ENCODE data around the gene AEN. TPM values are rescaled to one million over a fixed set of nuclear protein-coding genes. Genes with fewer than 3 reads are reported as not detected.

The AEN gene
- polyA plus RNA-seq, 2 of the 4 experiments (the other 2 are of a cell fraction) = 57.2 to 74.9 TPM

DNA sequence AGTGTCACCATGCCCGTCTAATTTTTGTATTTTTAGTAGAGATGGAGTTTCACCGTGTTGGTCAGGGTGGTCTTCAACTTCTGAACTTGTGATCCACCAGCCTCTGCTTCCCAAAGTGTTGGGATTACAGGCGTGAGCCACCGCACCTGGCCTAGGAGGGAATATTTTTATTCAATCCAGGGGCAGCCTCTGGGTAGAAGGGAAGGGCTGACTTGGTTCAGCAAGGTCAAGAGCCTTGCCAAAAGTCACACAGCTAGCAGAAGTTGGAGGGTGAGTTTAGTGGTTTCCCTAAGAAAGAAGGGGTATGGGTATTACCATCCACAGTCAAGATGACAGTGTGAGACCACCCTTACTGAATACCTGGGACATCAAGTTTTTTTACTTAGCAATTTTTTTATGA is 4.9 kb upstream of the AEN start (continued):
- TF ChIP-seq MYC (IDR thresholded peaks at IDR 0.05; ENCODE audit: borderline replicate concordance, low read length) (no peak), HOXB13 (CRISPR knock-in tag; IDR thresholded peaks at IDR 0.05; ENCODE audit: low read depth) (no peak)

- CTCF ChIA-PET = interaction anchor here (1.3 to 3.8 kb wide), 2 partner anchors 143 to 145 kb away, joined by 3 to 19 read pairs; no protein-coding TSS in a partner anchor
- DNase-seq (ENCODE audit: low read depth in 1 of 2, low spot score in 1 of 2) = no peak
- no peaks in the 10 kb centered on the region for H3K9me3 ChIP-seq
- no peak overlapping the region for H3K27ac ChIP-seq
- no peak overlapping the region for H3K4me3 ChIP-seq
- no peak for FAIRE-seq
- peaks cover 33% of the 10 kb centered on the region for H3K4me1 ChIP-seq
- no peak overlapping the region for H3K4me2 ChIP-seq
- 86% methylated on average over 10 of the region's 10 CpGs for WGBS (ENCODE audit: missing lambda C conversion rate)
- TF ChIP-seq MAZ (IDR thresholded peaks at IDR 0.05; ENCODE audit: borderline replicate concordance, low read depth, low read length) (no peak), ZFP36 (IDR thresholded peaks at IDR 0.05; ENCODE audit: borderline replicate concordance, partially characterized antibody) (no peak), FOSB (CRISPR knock-in tag; IDR thresholded peaks at IDR 0.05) (no peak), RNF2 (IDR thresholded peaks at IDR 0.05; ENCODE audit: borderline replicate concordance, low read depth) (no peak), TP53 (CRISPR knock-in tag; IDR thresholded peaks at IDR 0.05) (no peak), PHF8 (IDR thresholded peaks at IDR 0.05; ENCODE audit: borderline replicate concordance, low read depth) (no peak), ZNF302 (CRISPR knock-in tag; IDR thresholded peaks at IDR 0.05) (no peak), HOXA7 (CRISPR knock-in tag; IDR thresholded peaks at IDR 0.05) (no peak)
- TF ChIP-seq, protein P1, sequence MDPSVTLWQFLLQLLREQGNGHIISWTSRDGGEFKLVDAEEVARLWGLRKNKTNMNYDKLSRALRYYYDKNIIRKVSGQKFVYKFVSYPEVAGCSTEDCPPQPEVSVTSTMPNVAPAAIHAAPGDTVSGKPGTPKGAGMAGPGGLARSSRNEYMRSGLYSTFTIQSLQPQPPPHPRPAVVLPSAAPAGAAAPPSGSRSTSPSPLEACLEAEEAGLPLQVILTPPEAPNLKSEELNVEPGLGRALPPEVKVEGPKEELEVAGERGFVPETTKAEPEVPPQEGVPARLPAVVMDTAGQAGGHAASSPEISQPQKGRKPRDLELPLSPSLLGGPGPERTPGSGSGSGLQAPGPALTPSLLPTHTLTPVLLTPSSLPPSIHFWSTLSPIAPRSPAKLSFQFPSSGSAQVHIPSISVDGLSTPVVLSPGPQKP (IDR thresholded peaks at IDR 0.05; ENCODE audit: low read depth, low read length) = no peak
- ATAC-seq = no peak
- POLR2A ChIA-PET = no interaction called here
These were observed 4.0 kb upstream of the AEN start for GRCh38 chr15:88617031-88617722.

DNA sequence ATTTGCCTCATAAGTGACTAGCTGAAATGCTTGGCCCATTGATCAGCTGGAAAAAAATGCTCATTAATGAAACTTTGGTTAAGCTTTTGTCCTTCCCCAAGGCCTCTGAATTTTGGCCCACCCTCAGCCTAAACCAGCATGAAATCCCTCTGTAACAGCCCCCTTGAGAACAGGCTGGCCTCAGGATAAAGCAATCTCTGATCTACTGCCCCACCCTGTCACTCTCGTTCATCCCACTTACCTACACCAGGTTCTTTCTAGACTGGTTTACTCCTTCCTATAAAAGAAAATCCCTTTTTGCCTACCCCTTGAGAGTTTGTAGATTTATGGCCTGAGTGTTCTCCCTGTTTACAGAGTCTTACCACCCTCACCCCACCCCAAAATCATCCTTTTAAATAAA is 3.4 kb upstream of the AEN start:
- TF ChIP-seq TFCP2L1 (CRISPR knock-in tag; IDR thresholded peaks at IDR 0.05) = no peak
- no peak for TF ChIP-seq CBX8 (IDR thresholded peaks at IDR 0.05)
- TF ChIP-seq RNF2 (IDR thresholded peaks at IDR 0.05; ENCODE audit: borderline replicate concordance, low read depth) = no peak
- no peak for TF ChIP-seq RFX5 (IDR thresholded peaks at IDR 0.05)
- no peak for TF ChIP-seq FOXS1 (CRISPR knock-in tag; IDR thresholded peaks at IDR 0.05)
- no peak for TF ChIP-seq MAFK (IDR thresholded peaks at IDR 0.05; ENCODE audit: partially characterized antibody)
- TF ChIP-seq HES2 (IDR thresholded peaks at IDR 0.05) = no peak
- TF ChIP-seq POLR2A (IDR thresholded peaks at IDR 0.05; ENCODE audit: low read length) = no peak
- no peak for TF ChIP-seq ZC3H11A (IDR thresholded peaks at IDR 0.05)
- no peak for TF ChIP-seq HEYL (CRISPR knock-in tag; IDR thresholded peaks at IDR 0.05)
- TF ChIP-seq CTCF (IDR thresholded peaks at IDR 0.05) = no peak
- TF ChIP-seq MAX (IDR thresholded peaks at IDR 0.05) = no peak
- 67% methylated on average over 1 of the region's 1 CpG for WGBS (ENCODE audit: missing lambda C conversion rate)
- no peak overlapping the region for H3K4me3 ChIP-seq
- ChIA-PET CTCF (interaction anchor here (1.0 kb wide), 1 partner anchor 141 kb away, joined by 6 read pairs; no protein-coding TSS in a partner anchor), POLR2A (no interaction called here)
- H3K4me1 ChIP-seq = peaks cover 35% of the 10 kb centered on the region
- ATAC-seq = no peak
- H3K27ac ChIP-seq = no peak overlapping the region
- no peak for DNase-seq (ENCODE audit: low read depth in 1 of 2, low spot score in 1 of 2)
- no peak for FAIRE-seq
- no peaks in the 10 kb centered on the region for H3K9me3 ChIP-seq
- H3K4me2 ChIP-seq = no peak overlapping the region
